Stimulated activated CD4-positive, alpha-beta T cell treated with anti-CD3 and anti-CD28 coated beads, Interleukin-2, amount 100 ng/mL, for 24 hours (primary cell): ENCODE data around the gene CFAP54.
A peak's percentile ranks its signal among the peaks of the same experiment; 100 is the strongest.
"Not testable (repeated sequence)": the region's sequence is repeated elsewhere in the genome, so short reads cannot be mapped to it uniquely, and the experiment has no call there.

Source experiments
- DNase-seq, 2 donors: peaks; one replicate each; pipeline ENCODE4 v3.0.0-alpha.2; 2020

The CFAP54 gene

GRCh38 chr12:96482086-96482485, 7.3 kb upstream of the CFAP54 start:
- DNase-seq: no peak

GRCh38 chr12:96483116-96483515, 6.3 kb upstream of the CFAP54 start:
- DNase-seq: no peak

- DNase-seq: no peak
These were observed 2.4 kb upstream of the CFAP54 start for GRCh38 chr12:96486751-96487613.

- DNase-seq: no peak
These were observed 1.7 kb upstream of the CFAP54 start for GRCh38 chr12:96487634-96488033.

- no peak for DNase-seq
These were observed 3.7 kb downstream of the CFAP54 start for GRCh38 chr12:96493106-96493505.

- DNase-seq: not testable (repeated sequence)
These were observed 4.8 kb downstream of the CFAP54 start for GRCh38 chr12:96494154-96494553.

GRCh38 chr12:96495155-96495554, 5.8 kb downstream of the CFAP54 start:
- DNase-seq: no peak

GRCh38 chr12:96495841-96496545, 6.6 kb downstream of the CFAP54 start:
- no peak for DNase-seq

- no peak for DNase-seq
These were observed 7.6 kb downstream of the CFAP54 start for GRCh38 chr12:96496944-96497343.

GRCh38 chr12:96497855-96498254, 8.5 kb downstream of the CFAP54 start:
- no peak for DNase-seq

- no peak for DNase-seq
These were observed 11.3 kb downstream of the CFAP54 start for GRCh38 chr12:96500693-96501092.

- DNase-seq: peak in 1 of 2 donors; percentile 15
These were observed 11.9 kb downstream of the CFAP54 start for GRCh38 chr12:96501133-96501761.

- no peak for DNase-seq
These were observed 12.5 kb downstream of the CFAP54 start for GRCh38 chr12:96501908-96502307.

GRCh38 chr12:96502477-96502876, 13.1 kb downstream of the CFAP54 start:
- DNase-seq: peak in 1 of 2 donors; percentile 24

- DNase-seq: no peak
These were observed 13.7 kb downstream of the CFAP54 start for GRCh38 chr12:96502949-96503532.

- DNase-seq: no peak
These were observed 14.6 kb downstream of the CFAP54 start for GRCh38 chr12:96503976-96504375.

GRCh38 chr12:96506776-96507175, 17.4 kb downstream of the CFAP54 start:
- no peak for DNase-seq

GRCh38 chr12:96510306-96510764, 21.0 kb downstream of the CFAP54 start:
- no peak for DNase-seq

GRCh38 chr12:96513166-96513565, 23.8 kb downstream of the CFAP54 start:
- DNase-seq: no peak

GRCh38 chr12:96513681-96514080, 24.3 kb downstream of the CFAP54 start:
- DNase-seq: no peak

- DNase-seq: no peak
These were observed 25.0 kb downstream of the CFAP54 start for GRCh38 chr12:96514328-96514727.

GRCh38 chr12:96516472-96517430, 27.4 kb downstream of the CFAP54 start:
- peak; percentile 87 to 89 for DNase-seq
